HL-60 (cell line): ENCODE measurements around the gene ARMH3.

Experiments
- POLR2AphosphoS5 ChIP-seq: IDR thresholded peaks from 2 replicates; pipeline ENCODE4 v1.6.1; 2012; ENCODE audit warnings: low read depth
- TF ChIP-seq, protein P1 (sequence below): IDR thresholded peaks from one replicate; pipeline ENCODE4 v1.5.1; 2011; ENCODE audit warnings: low read length, control low read depth, inconsistent platforms; ENCODE audit not compliant: insufficient read depth

DNA sequence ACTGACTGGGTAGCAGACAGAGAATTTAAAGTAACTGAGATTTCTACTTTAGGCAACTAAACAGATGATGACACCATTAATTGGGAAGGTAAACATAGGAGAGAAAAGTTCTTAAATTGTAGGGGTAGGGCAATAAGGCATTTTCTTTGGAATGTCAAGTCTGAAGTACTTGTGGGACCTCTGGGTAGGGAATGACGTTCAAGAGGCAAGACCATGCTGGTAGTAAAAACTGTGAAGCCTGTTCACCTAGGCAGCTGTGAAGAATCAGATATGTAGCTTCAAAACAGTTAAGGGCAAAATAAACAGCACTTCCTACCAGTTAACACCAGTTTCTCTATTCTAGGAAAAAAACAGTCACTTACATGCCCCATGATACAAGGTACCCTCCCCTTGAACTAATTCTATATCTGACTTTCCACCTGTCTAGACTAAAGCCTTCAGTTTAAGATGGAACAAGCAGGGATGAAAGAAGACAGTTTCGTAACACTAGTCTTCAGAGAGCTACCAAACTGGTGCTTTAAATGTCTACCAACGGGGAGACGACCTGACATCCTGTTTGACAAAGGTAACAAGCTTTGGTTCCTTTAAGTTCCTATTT, 149.3 kb downstream of the ARMH3 start:
- no peak for TF ChIP-seq POLR2AphosphoS5
- TF ChIP-seq, protein P1, sequence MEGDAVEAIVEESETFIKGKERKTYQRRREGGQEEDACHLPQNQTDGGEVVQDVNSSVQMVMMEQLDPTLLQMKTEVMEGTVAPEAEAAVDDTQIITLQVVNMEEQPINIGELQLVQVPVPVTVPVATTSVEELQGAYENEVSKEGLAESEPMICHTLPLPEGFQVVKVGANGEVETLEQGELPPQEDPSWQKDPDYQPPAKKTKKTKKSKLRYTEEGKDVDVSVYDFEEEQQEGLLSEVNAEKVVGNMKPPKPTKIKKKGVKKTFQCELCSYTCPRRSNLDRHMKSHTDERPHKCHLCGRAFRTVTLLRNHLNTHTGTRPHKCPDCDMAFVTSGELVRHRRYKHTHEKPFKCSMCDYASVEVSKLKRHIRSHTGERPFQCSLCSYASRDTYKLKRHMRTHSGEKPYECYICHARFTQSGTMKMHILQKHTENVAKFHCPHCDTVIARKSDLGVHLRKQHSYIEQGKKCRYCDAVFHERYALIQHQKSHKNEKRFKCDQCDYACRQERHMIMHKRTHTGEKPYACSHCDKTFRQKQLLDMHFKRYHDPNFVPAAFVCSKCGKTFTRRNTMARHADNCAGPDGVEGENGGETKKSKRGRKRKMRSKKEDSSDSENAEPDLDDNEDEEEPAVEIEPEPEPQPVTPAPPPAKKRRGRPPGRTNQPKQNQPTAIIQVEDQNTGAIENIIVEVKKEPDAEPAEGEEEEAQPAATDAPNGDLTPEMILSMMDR = no peak
